ENCODE measurements around the gene WRAP73.

The WRAP73 gene

GRCh38 chr1:3651930-3652547 is 2.1 kb upstream of the WRAP73 start, which contains the start of gene TP73:
Gene TP73, plus strand, starts transcription at chr1:3652516. Its CDS starts 29,850 bp downstream, at chr1:3682366.
- no peaks in the 10 kb centered on the region for H3K9me3 Mint-ChIP-seq
- ATAC-seq = no peak
- no peak within 1 kb of the TSS for H3K4me3 Mint-ChIP-seq
- peak; percentile 15 for DNase-seq
- no peak within 1 kb of the TSS for H3K27ac Mint-ChIP-seq
- H3K27me3 Mint-ChIP-seq = peaks cover 45% of the 10 kb centered on the region
- no peaks in the 10 kb centered on the region for H3K36me3 Mint-ChIP-seq (ENCODE audit: low read depth)
- peaks cover 36% of the 10 kb centered on the region for H3K4me1 Mint-ChIP-seq

DNA sequence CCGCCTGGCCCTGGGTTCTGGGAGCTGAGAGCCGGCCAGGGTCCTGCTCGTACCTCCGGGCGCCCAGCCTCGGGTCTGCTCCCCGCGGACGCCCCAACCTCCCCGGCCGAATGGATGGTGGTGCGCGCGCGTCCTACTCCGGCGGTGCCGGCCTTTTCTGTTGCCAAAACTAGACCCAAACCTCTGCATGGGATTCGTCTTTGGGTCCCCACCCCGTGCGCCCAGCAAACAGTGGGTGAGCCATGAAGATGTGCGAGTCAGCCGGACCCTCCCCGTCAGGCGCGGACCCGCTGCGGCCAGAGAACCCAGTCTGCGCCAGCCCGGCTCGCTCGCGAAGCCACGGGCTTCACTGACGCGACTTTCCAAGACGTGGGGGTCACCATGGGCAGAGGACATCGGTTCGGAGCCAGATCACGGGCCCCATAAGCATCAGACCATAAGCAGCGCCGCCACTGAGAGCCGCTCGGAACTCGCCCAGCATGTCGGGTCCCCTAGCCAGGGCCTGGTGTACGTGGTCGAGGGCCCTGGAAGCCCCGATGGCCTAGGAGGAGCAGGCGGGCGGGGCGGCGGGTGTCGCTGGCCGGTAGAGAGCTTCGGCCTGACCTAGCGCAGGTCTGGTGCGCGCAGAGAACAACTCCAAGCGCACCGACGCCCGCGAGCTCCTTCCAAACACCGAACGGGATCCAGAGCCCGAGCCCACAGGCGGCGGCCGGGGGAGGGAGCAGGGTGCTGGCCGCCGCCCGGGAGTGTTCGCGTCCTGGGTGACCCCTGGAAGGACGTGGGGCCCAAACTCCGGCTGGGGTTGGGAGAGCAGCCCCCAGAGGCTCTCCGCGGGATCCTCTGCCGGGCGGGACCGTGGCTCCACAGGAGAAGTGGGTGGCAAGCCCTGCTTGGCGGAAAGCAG is 1.4 kb upstream of the WRAP73 start:
- Mint-ChIP-seq H3K27ac (no peak overlapping the region), H3K4me1 (peaks cover 30% of the 10 kb centered on the region), H3K4me3 (peak overlapping the region; percentile 24), H3K27me3 (peaks cover 39% of the 10 kb centered on the region), H3K9me3 (no peaks in the 10 kb centered on the region), H3K36me3 (ENCODE audit: low read depth) (no peaks in the 10 kb centered on the region)
- ATAC-seq = no peak
- no peak for DNase-seq

GRCh38 chr1:3650248-3651025 is 534 bp upstream of the WRAP73 start:
- Mint-ChIP-seq H3K4me3 (peak overlapping the region; percentile 82), H3K27me3 (peaks cover 34% of the 10 kb centered on the region), H3K4me1 (peaks cover 28% of the 10 kb centered on the region), H3K27ac (no peak overlapping the region), H3K36me3 (ENCODE audit: low read depth) (peaks cover 3% of the 10 kb centered on the region), H3K9me3 (no peaks in the 10 kb centered on the region)
- no peak for ATAC-seq
- DNase-seq = no peak

GRCh38 chr1:3646596-3646995 is 3.3 kb downstream of the WRAP73 start:
- peaks cover 8% of the 10 kb centered on the region for H3K27me3 Mint-ChIP-seq
- no peak overlapping the region for H3K4me3 Mint-ChIP-seq
- H3K4me1 Mint-ChIP-seq = peaks cover 26% of the 10 kb centered on the region
- H3K36me3 Mint-ChIP-seq (ENCODE audit: low read depth) = peaks cover 8% of the 10 kb centered on the region
- DNase-seq = no peak
- H3K9me3 Mint-ChIP-seq = no peaks in the 10 kb centered on the region
- ATAC-seq = no peak
- H3K27ac Mint-ChIP-seq = no peak overlapping the region

DNA sequence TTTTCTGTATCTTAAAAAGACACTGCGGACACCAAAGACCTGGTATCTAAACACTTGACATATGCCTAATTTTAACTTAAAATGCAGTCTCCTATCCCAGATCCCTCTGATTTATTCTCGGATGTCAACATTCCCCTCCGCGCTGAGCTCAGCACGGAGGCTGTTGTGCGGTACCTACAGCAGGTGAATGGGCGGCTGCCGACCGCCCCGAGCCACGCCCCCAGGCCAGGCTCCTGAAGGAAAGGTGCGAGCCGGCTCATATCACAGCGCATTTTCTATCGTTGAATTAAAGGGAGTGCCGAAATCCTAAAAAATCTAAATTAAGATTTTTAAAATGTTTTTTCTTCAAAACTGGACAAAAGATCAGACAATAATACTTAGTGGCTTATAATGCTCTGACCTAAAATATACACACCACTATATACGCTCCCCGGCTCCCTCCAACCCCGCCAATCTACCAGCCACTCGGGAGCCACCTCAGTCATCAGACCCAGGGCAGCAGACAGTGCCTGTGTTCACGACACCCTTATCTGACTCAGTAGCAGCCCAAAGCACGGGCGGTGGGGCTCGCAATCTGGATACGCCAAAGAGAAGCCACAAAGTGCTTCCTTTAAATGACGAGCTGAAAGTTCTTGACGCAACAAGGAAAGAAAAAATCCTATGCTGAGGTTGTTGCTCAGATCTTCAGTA is 4.1 kb downstream of the WRAP73 start:
- Mint-ChIP-seq H3K9me3 (no peaks in the 10 kb centered on the region), H3K36me3 (ENCODE audit: low read depth) (peaks cover 8% of the 10 kb centered on the region), H3K4me3 (no peak overlapping the region), H3K27me3 (peaks cover 2% of the 10 kb centered on the region), H3K27ac (no peak overlapping the region), H3K4me1 (peaks cover 20% of the 10 kb centered on the region)
- ATAC-seq (no peak), DNase-seq (no peak)

GRCh38 chr1:3645247-3645646 is 4.7 kb downstream of the WRAP73 start:
- Mint-ChIP-seq H3K27me3 (no peaks in the 10 kb centered on the region), H3K4me1 (peaks cover 18% of the 10 kb centered on the region), H3K9me3 (no peaks in the 10 kb centered on the region), H3K4me3 (no peak overlapping the region), H3K36me3 (ENCODE audit: low read depth) (peaks cover 8% of the 10 kb centered on the region), H3K27ac (no peak overlapping the region)
- DNase-seq (no peak), ATAC-seq (no peak)

GRCh38 chr1:3644273-3644672 is 5.6 kb downstream of the WRAP73 start:
- Mint-ChIP-seq H3K4me1 (peaks cover 16% of the 10 kb centered on the region), H3K4me3 (no peak overlapping the region), H3K9me3 (no peaks in the 10 kb centered on the region), H3K27me3 (no peaks in the 10 kb centered on the region), H3K27ac (no peak overlapping the region), H3K36me3 (ENCODE audit: low read depth) (peaks cover 8% of the 10 kb centered on the region)
- no peak for DNase-seq
- no peak for ATAC-seq

GRCh38 chr1:3642919-3643675 is 6.8 kb downstream of the WRAP73 start:
- Mint-ChIP-seq H3K27ac (no peak overlapping the region), H3K27me3 (no peaks in the 10 kb centered on the region), H3K4me1 (peaks cover 4% of the 10 kb centered on the region), H3K36me3 (ENCODE audit: low read depth) (peaks cover 10% of the 10 kb centered on the region), H3K4me3 (no peak overlapping the region), H3K9me3 (no peaks in the 10 kb centered on the region)
- no peak for ATAC-seq
- no peak for DNase-seq

- Mint-ChIP-seq H3K36me3 (ENCODE audit: low read depth) (peaks cover 17% of the 10 kb centered on the region), H3K9me3 (no peaks in the 10 kb centered on the region), H3K4me3 (no peak overlapping the region), H3K27ac (no peak overlapping the region), H3K4me1 (no peaks in the 10 kb centered on the region), H3K27me3 (no peaks in the 10 kb centered on the region)
- ATAC-seq (no peak), DNase-seq (no peak)
These were observed 8.1 kb downstream of the WRAP73 start for GRCh38 chr1:3641816-3642215.

DNA sequence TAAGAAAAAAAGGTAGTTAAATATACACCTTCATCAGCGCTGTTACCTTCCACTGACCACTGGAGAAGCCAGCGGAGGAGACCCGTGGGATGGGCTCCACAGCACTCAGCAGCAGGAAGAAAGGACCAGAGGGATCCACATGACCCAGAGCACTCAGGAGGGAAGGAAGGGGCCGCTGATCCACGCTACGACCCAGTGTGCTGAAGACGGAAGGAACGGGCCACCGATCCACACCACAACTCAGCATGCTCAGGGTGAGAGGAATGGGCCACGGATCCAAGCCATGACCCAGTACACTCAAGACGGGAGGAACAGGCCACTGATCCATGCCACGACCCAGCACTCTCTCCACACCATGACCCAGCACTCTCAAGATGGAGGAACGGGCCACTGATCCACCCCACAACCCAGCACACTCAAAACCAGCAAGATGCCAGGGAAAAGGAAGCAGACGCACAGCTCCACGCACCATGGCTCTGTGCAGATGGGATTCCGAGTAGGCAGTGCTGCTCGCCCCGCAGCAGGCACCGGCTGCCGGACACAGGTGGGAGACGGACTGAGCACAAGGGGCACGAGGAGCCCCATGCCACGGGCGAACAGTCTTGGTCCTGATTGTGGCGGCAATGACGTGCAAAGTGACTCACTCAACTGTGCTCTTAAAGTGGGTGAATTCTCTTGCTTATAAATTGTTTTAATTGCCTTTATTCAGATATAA is 8.7 kb downstream of the WRAP73 start:
- Mint-ChIP-seq H3K27ac (no peak overlapping the region), H3K4me3 (no peak overlapping the region), H3K27me3 (no peaks in the 10 kb centered on the region), H3K36me3 (ENCODE audit: low read depth) (peaks cover 22% of the 10 kb centered on the region), H3K4me1 (no peaks in the 10 kb centered on the region), H3K9me3 (no peaks in the 10 kb centered on the region)
- DNase-seq = no peak
- no peak for ATAC-seq

DNA sequence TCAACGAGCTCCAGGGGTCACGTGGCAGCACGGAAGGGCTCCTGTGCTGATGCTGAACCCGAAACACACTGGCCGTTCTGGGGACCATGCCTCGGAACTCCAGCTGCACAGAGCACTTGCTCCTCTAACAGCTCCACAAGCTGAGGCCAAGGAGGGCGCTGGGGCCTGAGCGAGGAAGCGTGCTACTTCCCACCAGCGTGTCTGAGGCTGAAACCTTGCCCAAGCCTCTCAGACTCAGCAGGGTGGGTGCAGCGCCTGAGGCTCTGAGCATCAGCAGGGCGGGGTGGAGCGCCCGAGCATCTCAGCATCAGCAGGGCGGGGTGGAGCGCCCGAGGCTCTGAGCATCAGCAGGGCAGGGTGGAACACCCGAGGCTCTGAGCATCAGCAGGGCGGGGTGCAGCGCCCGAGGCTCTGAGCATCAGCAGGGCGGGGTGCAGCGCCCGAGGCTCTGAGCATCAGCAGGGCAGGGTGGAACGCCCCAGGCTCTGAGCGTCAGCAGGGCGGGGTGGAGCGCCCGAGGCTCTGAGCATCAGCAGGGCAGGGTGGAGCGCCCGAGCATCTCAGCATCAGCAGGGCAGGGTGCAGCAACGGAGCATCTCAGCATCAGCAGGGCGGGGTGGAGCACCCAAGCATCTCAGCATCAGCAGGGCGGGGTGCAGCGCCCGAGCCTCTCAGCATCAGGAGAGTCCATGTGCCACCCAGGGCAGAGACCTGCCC is 9.6 kb downstream of the WRAP73 start:
- Mint-ChIP-seq H3K9me3 (no peaks in the 10 kb centered on the region), H3K27me3 (no peaks in the 10 kb centered on the region), H3K4me1 (no peaks in the 10 kb centered on the region), H3K36me3 (ENCODE audit: low read depth) (peaks cover 24% of the 10 kb centered on the region), H3K27ac (no peak overlapping the region), H3K4me3 (no peak overlapping the region)
- DNase-seq (no peak), ATAC-seq (no peak)

- H3K36me3 Mint-ChIP-seq (ENCODE audit: low read depth) = peaks cover 22% of the 10 kb centered on the region
- no peak overlapping the region for H3K27ac Mint-ChIP-seq
- H3K9me3 Mint-ChIP-seq = no peaks in the 10 kb centered on the region
- no peak for DNase-seq
- no peak overlapping the region for H3K4me3 Mint-ChIP-seq
- no peak for ATAC-seq
- no peaks in the 10 kb centered on the region for H3K4me1 Mint-ChIP-seq
- H3K27me3 Mint-ChIP-seq = no peaks in the 10 kb centered on the region
These were observed 10.4 kb downstream of the WRAP73 start for GRCh38 chr1:3639397-3639911.
